ENCODE data around the gene PSMG4.

DNA sequence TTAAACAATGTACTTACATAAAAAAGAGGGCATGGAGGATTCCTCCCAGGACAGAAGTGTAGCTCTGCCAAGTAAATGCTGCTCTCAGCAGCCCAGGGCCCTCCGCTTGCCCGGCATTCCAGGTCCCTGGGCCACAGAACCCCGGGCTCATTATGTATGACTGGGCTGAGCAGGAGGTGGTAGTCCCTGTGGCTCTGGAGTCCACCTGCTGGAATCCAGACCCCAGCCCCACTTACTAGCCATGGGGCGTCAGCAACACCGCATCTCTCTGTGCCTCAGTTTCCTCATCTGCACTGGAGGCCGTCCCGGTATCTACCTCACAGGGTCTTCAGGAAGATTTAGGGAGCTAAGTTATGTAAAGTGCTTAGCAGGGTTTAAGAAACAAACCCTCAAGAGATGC lies 55.4 kb downstream of the PSMG4 start:
- TF ChIP-seq ZNF830 (CRISPR knock-in tag; IDR thresholded peaks at IDR 0.05) = no peak
- no peak for TF ChIP-seq FOXK2 (conservative IDR thresholded peaks at IDR 0.05 in 1 of 2, IDR thresholded peaks at IDR 0.05 in 1 of 2; ENCODE audit: low read depth in 2 of 2)
- TF ChIP-seq POLR2A (conservative IDR thresholded peaks at IDR 0.05) = no peak
- no peak for TF ChIP-seq HDAC6 (IDR thresholded peaks at IDR 0.05; ENCODE audit: low read depth, low read length)
- no peak for TF ChIP-seq GATA2 (CRISPR knock-in tag; IDR thresholded peaks at IDR 0.05)
- no peak for TF ChIP-seq ZNF282 (CRISPR knock-in tag; IDR thresholded peaks at IDR 0.05)
- no peak for TF ChIP-seq NR1H2 (CRISPR knock-in tag; IDR thresholded peaks at IDR 0.05)
- TF ChIP-seq, protein P1, sequence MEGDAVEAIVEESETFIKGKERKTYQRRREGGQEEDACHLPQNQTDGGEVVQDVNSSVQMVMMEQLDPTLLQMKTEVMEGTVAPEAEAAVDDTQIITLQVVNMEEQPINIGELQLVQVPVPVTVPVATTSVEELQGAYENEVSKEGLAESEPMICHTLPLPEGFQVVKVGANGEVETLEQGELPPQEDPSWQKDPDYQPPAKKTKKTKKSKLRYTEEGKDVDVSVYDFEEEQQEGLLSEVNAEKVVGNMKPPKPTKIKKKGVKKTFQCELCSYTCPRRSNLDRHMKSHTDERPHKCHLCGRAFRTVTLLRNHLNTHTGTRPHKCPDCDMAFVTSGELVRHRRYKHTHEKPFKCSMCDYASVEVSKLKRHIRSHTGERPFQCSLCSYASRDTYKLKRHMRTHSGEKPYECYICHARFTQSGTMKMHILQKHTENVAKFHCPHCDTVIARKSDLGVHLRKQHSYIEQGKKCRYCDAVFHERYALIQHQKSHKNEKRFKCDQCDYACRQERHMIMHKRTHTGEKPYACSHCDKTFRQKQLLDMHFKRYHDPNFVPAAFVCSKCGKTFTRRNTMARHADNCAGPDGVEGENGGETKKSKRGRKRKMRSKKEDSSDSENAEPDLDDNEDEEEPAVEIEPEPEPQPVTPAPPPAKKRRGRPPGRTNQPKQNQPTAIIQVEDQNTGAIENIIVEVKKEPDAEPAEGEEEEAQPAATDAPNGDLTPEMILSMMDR (IDR thresholded peaks at IDR 0.05 in 2 of 3, conservative IDR thresholded peaks at IDR 0.05 in 1 of 3; ENCODE audit: insufficient read depth in 2 of 3, low read depth in 1 of 3, low read length in 3 of 3) = no peak
- no peak for TF ChIP-seq HDGF (IDR thresholded peaks at IDR 0.05)
